Embryonic facial prominence (tissue), 1 donor: ENCODE results near the gene ATP11A.
"Not testable (repeated sequence)": the region's sequence is repeated elsewhere in the genome, so short reads cannot be mapped to it uniquely, and the experiment has no call there.

ENCODE experiments used
- DNase-seq: peaks from one replicate; pipeline ENCODE4 v3.0.0-alpha.2; 2016; ENCODE audit errors: extremely low spot score

Gene ATP11A

DNA sequence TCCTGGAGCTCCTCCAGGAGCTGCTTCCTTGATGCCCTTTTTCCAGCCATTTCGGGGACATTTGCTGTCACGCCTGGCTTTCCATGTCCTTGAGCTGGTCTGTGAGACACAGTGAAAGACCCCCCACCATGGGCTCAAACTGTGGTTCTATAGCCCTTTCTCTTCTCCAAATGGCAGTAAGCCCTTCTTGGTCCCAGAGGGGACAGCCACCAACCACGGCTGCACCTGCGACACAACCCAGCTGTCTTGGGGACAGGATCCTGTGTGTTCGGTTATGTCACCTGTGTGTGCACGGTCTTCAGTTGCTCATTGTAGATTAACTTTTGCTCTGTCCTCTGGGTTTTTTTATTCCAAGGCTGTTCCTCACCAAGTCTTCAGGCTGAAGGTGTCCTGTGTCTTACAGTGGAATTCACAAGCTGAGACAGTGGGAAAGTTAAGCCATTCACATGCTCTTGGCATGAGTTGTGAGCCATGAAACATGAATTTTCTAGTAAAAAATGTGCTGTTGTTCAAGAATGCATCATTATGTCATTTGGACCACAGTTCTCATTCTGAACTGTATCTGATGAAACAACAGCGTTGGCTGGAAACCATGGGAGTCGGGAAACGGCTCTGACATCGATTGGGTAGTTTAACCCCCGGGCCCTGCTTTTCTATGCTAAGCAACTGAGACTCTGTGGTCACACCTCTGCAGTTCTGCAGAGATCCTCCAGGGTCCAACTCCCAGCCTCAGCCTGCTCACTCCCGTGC lies 149.7 kb downstream of the ATP11A start:
- no peak for DNase-seq

DNA sequence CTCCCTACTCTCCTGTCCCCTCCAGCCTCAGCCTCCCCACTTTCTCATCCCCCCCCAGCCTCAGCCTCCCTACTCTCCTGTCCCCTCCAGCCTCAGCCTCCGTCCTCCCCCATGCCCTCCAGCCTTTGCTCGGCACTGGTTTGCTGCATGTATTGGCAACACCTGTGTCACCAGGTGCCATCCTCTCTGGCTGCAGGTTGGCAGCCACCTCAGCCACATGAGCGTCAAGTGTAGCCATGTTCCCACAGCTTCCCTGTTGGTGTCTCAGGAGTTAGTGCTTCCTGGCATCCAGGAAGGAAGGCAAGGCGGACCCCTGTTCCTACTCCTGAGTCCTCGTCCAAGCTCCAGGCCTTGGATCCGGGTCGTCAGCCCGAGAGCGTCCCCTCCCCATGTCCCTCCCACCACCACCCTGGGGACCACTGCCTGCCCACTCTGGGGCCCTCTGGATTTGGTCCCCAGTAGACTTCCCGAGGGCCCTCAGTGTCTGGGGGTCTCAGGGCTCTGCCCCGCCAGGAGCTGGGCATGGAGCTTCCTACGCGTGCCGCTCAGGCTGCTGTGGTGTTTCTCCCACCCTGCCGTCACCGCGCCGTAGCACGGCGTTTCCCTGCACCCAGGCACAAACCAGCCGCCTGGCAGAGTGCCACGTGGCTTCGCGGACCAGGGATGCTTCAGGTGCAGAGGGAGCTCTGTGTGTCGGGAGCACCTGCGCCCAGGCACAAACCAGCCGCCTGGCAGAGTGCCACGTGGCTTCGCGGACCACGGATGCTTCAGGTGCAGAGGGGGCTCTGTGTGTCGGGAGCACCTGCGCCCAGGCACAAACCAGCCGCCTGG lies 150.8 kb downstream of the ATP11A start:
- DNase-seq: no peak

DNA sequence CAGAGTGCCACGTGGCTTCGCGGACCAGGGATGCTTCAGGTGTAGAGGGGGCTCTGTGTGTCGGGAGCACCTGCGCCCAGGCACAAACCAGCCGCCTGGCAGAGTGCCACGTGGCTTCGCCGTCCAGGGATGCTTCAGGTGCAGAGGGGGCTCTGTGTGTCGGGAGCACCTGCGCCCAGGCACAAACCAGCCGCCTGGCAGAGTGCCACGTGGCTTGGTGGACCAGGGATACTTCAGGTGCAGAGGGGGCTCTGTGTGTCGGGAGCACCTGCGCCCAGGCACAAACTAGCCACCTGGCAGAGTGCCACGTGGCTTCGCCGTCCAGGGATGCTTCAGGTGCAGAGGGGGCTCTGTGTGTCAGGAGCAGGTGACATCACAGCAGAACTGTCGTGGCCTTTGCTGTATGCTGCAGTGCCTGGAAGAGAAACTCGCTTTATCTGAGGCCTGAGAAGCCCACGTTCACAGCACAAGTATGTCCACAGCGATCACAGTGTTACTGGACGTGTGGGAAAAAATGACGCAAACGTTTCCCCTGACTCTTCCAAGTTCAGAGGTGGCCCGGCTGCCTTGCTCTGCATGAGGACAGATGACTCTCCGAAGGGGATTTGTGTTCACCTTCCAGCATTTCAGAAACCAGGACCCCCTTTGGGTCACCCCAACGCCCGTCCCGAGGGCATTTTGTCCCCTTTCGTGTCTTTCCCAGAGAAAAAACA lies 151.6 kb downstream of the ATP11A start:
- DNase-seq: not testable (repeated sequence)

DNA sequence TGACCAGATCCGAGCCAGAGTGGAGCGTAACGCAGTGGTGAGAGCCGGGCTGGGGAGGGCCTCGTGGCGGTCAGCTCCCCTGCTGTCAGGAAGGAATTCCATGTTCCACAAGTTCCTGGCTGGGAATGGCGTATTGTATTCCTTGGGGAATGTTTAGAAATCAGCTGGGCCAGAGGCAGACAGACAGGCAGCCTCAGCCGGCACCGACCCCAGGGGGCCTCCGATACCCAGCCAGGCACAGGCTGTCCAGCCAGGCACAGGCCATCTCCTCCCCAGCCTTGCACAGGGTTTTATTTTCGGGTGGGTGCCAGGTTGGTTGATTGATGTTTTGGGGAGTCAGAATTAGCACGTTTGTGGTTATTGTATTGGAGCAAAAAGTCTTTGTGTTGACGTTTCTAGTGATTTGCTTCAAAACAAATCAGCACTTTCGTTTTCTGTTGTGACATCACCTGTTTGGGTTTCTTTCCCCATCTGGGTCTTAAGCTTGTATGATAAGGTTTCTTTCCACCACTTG lies 152.6 kb downstream of the ATP11A start:
- no peak for DNase-seq

DNA sequence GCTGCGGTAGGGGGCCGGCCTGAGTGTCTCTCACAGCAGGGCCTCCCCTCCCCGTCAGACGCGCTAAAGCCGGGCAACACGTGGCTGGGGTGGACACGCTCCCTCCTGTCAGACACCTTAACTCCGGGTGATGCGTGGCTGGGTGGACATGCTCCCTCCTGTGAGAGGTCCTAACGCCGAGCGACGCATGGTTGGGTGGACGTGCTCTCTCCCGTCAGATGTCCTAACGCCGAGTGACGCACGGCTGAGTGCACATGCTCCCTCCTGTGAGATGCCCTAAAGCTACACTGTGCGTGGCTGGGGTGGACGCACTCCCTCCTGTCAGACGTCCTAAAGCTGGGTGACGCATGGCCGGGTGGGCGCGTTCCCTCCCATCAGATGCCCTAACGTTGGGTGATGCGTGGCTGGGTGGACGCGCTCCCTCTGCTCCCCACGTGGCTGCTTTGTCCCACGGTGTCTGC lies 153.1 kb downstream of the ATP11A start:
- no peak for DNase-seq

DNA sequence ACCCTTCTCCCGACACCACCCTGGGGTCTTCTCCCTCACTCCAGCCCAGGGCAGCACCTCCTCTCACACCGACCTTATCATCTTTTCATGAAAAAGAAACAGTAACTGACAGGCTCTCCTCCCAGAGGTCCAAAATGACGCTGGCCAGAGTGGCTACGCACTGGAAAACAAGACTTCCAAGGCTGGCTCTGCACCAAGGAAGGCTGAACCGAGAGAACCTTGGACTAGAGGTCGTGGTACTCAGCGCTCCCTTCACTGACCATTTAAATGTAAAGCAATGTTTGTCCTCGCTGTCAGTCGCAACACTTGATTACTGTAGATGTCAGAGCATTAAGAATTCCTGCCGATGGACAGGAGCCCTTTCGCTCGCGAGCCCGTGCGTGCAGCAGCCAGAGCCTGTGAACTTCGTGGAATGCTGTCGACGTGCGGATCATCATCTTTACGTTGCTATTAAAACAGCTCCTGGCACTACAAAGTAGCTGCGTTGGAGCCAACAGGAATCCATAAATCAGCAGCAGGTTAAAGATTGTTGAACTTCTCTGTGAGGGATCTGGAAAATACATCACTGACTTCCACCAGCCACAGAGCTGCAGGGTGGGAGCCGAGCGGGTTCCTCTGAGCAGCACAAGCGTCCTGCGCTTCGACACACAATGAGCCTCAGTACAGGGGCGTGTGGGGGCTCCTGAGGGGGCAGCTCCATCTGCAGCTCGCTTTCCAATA lies 153.7 kb downstream of the ATP11A start:
- DNase-seq: no peak

DNA sequence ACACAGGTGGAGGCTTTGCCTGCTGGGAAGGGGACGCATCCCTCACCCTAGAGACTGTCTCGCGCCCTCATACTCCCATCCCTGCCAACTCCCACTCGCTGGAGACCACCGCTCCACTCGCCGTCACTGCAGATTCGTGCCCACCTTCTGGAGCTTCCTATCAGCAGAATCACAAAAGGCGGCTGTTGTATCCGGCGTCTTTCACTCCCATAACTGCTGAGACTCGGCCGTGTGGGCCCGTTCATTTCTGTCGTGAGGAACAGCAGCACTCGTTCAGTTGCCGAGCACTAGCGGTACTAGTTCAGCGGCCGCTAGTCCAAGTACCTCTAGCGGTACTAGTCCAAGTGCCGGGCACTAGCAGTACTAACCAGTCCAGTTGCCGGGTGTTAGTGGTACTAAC lies 154.6 kb downstream of the ATP11A start:
- no peak for DNase-seq

DNA sequence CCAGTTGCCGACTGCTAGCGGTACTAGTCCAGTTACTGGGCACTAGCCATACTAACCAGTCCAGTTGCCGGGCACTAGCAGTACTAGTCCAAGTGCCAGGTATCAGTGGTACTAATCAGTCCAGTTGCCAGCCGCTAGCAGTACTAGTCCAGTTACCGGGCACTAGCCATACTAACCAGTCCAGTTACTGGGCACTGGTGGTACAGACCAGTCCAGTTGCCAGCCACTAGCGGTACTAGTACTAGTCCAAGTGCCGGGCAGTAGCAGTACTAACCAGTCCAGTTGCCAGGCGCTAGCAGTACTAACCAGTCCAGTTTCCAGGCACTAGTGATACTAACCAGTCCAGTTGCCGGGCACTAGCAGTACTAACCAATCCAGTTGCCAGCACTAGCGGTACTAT lies 155.0 kb downstream of the ATP11A start:
- DNase-seq: no peak

DNA sequence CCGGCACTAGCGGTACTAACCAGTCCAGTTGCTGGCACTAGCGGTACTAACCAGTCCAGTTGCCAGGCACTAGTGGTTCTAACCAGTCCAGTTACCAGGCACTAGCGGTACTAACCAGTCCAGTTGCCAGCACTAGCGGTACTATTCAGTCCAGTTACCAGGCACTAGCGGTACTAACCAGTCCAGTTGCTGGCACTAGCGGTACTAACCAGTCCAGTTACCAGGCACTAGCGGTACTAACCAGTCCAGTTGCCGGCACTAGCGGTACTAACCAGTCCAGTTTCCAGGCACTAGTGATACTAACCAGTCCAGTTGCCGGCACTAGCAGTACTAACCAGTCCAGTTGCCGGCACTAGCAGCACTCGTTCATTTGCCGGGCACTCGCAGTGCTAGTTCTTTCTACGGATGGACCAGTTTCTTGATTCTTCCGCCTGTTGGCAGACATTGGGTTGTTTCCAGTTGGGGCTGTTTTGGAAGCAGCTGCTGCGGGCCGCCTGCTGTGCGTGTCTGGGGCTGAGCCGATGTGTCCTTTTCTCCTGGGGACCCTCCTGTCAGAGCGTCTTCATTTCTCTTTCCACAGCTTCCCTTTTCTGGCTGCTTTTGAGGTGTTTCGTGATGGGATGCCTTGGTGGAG lies 155.8 kb downstream of the ATP11A start:
- DNase-seq: no peak

DNA sequence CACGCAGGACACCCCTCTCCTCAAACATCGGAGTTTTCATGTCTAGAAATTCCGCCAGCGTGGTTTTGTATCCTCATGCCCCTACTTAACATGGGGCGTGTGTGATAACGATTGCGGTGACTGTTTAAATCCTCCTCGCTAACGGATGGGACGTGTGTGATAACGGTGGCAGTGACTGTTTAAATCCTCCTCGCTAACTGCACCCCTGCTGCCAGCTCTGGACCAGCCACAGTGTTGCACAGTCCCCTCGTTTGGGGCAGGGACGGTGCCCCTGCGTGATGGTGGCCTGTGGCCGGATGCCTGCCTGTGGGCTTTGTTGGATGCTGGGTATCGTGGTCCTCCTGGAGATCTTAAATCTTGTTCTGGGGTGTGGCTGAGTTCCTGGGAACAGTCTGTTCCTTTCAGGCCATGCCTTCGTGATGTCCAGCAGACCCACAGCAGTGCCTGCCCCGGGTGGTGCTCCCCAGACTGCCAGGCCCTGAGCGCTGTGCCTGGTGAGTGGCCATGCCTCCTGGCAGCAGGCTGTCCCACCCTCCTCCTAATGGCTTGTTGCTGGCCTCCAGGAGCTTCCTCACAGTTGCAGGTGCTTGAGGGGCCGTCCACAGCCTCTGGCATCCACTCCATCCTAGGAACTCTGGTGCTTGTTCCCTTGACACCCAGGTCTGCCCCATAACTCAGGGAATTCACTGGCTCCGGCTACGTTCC lies 156.7 kb downstream of the ATP11A start:
- no peak for DNase-seq

DNA sequence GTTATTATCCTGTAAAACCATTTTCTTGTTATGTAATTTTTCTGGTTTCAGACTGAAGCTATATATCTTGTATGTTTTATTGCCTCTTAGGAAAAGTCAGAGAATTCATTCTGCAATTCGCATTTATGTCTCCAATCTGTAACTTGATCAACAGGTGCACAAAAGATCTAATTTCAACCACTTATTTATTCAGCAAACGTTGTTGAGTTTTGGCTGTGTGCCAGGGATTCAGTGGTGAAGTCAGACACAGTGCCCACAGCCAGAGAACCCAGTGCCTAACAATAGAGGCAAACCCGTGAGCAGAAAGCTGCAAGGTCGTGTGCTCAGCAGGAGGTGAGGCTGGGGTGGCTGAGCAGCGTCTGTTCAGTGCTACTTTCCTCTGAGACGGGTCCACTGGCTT lies 159.7 kb downstream of the ATP11A start:
- DNase-seq: no peak

DNA sequence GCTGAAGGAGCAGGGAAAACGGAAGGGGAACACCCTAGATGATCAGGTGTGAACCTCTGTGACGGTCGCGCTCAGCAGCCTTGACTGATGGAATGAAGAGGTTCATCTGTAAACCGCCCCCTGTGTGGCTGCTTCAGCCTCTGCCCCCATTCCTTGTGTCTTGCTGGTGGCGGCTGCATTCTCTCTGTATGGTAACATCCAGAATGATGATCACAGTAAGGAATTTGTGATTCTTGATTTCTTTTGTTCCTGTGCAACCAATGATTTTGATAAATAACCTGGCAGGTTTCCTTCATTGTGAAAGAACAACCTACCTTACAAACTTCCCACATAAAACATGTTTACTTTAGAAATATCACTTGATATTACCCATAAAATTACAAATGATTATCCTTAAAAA lies 160.4 kb downstream of the ATP11A start:
- DNase-seq: no peak

DNA sequence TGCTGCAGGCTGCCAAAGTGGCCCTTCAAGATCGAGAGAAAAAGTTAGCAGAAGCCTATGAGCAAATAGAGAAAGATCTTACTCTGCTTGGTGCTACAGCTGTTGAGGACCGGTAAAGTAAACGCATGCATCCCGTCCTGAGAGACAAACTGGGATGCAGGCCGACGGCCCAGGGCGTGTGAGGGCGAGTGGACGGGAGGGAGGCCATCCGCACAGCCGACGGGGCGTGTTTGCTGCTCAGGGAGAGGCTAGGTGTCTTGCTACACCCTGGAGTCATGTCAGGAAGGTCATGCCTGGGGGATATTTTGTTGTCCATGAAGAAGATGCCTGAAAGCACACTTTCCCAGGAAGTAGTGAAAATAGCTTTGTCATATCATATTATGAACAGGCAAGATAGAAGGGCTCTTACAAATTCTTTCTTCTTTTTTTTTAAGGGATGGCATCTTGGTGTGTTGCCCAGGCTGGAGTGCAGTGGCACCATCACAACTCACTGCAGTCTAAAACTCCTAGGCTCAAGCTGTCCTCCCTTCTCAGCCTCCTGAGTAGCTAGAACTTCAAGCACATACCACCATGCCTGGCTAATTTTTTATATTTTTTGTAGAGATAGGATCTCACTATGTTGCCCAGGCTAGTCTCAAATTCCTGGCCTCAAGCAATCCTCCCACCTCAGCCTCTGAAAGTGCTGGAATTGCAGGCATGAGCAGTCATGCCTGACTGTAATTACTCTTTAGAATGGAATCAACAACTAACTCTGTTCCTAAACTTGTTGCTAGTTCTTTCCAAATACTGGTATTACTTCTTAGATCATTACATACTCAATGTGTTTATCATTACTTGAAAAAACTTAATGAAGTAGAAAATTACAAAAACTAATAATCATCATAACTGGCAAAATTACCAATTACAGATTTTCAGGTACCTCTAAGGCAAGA lies 161.5 kb downstream of the ATP11A start:
- no peak for DNase-seq

DNA sequence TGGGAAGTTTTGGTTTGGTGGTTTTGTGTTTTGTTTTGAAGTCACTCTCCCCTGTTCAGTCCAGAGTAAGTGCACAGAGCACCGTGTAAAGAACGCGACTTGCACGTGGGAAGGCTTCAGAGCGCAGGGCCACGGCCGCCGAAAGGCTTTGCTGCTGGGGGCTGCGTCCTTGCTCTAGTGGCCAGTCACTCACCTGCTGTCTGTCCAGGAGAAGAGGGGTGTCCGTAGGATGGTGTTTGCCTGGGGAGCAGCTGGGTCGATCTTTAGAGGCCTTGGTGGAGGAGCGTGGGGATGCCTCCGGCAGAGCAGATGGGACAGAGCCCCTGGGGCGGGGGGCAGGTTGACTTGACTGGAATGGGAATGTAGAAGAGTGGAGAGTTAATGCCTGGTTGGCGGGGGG lies 162.6 kb downstream of the ATP11A start:
- DNase-seq: no peak

DNA sequence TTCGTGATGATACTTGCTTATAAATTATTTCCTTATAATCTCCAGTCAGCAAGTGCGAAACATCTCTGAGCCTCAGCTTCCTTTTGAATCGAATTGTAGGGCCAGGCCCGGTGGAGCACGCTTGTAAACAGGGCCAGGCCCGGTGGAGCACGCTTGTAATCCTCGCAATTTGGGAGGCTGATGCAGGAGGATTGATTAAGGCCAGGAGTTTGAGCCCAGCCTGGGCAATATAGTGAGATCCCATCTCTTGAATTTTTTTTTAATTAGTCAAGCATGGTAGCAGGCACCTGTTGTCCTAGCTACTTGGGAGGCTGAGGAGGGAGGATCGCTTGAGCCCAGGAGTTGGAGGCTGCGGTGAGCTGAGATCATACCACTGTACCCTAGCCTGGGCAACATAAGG lies 163.0 kb downstream of the ATP11A start:
- no peak for DNase-seq

DNA sequence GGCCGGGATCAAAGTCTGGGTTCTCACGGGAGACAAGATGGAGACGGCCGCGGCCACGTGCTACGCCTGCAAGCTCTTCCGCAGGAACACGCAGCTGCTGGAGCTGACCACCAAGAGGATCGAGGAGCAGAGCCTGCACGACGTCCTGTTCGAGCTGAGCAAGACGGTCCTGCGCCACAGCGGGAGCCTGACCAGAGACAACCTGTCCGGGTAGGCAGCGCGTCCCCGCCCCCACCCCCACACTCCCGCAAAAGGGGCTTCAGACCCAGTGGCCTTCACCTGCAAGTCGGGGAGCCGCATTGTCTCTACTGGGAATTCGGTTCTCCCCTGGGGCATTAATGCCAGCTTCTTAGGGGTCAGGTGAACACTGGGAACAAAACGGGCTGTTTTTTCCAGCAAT lies 164.5 kb downstream of the ATP11A start:
- no peak for DNase-seq

DNA sequence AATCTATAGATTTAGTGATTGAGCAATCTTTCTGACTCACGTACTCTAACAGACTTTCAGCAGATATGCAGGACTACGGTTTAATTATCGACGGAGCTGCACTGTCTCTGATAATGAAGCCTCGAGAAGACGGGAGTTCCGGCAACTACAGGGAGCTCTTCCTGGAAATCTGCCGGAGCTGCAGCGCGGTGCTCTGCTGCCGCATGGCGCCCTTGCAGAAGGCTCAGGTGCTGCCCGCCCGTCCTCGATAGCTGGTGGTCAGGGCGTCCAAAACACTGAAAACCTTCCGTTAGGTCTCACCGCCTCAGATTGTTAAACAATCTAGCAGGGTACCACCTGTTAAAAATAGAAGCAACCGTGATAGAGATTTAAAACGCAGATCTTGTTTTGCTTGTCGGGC lies 166.0 kb downstream of the ATP11A start:
- no peak for DNase-seq

DNA sequence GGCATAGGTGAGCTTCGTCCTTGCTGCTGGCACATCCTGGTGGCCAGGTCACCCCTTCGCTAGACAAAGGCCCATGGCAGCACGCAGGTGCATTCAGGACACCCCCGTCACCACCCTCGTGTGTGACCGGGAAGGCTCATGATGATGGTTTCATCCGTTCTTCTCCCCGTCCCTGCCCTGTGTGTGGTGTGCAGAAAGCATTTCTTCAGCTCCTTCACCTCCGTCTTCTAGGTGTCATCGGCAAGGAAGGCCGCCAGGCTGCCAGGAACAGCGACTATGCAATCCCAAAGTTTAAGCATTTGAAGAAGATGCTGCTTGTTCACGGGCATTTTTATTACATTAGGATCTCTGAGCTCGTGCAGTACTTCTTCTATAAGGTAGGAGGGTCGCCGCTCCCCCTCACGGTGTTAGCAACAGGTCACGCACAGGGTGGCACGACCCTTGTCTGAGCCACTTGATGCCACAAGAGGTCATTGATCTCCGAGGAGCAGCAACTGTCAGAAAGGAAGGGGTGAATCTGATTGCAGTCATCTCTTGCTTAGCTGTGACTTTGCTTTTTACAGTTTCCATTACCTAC lies 168.2 kb downstream of the ATP11A start:
- DNase-seq: no peak
